ENCODE data around the gene SLN. TPM values are rescaled to one million over a fixed set of nuclear protein-coding genes. Genes with fewer than 3 reads are reported as not detected.

The SLN gene
- total RNA-seq, 1 experiment from 2014 or later: not detected

- Histone ChIP-seq H3K4me3 (replicated peaks in 1 of 2; ENCODE audit: low read depth in 1 of 2, low read length in 2 of 2) (no peak overlapping the region), H3K27me3 (ENCODE audit: insufficient read depth, low read length) (no peaks in the 10 kb centered on the region), H4K20me1 (ENCODE audit: insufficient read depth) (no peaks in the 10 kb centered on the region), H2AFZ (ENCODE audit: low read depth, low read length, poor library complexity, severe bottlenecking) (no peak overlapping the region), H3K79me2 (ENCODE audit: insufficient read depth, low read length) (no peaks in the 10 kb centered on the region), H3K9ac (ENCODE audit: low read length) (no peak overlapping the region), H3K36me3 (ENCODE audit: control insufficient read depth in 1 of 2, insufficient read depth in 2 of 2, low read length in 2 of 2) (no peaks in the 10 kb centered on the region), H3K4me2 (ENCODE audit: low read length) (no peak overlapping the region), H3K4me1 (ENCODE audit: control insufficient read depth in 1 of 2, insufficient read depth in 2 of 2, low read length in 2 of 2) (0 out of 4 replicates have a peak, but pooled peaks cover 0 to 4% of the 10 kb centered on the region in 2 experiments), H3K9me3 (ENCODE audit: control insufficient read depth in 1 of 2, insufficient read depth in 1 of 2, low read depth in 1 of 2, low read length in 2 of 2) (no peaks in the 10 kb centered on the region), H3K9me2 (ENCODE audit: insufficient read depth) (no peaks in the 10 kb centered on the region), H3K27ac (ENCODE audit: low read depth, low read length) (no peak overlapping the region)
- RAD21 ChIA-PET (ENCODE audit: low non-redundant PET in 1 of 2, low total read pairs in 2 of 2, uncharacterized antibody in 2 of 2, unreplicated experiment in 2 of 2): no interaction called here
- DNase-seq (ENCODE audit: low read depth, low spot score) (no peak), ATAC-seq (peak; percentile 46; the same call in 1 of the 2 replicates)
- intact Hi-C loops (cut with micrococcal nuclease): no loop called here
- BruUV-seq (replicated peaks): no TSS peak
- CTCF ChIA-PET: no interaction called here
- TF ChIP-seq POLR2A (IDR thresholded peaks at IDR 0.05; ENCODE audit: borderline replicate concordance, extremely low read depth, insufficient read depth, insufficient read length) (no peak), RAD21 (IDR thresholded peaks at IDR 0.05; ENCODE audit: low read depth) (no peak), TCF7L2 (IDR thresholded peaks at IDR 0.05; ENCODE audit: borderline replicate concordance, extremely low read depth, insufficient read depth, insufficient read length) (no peak), MAX (IDR thresholded peaks at IDR 0.05) (no peak), SRF (IDR thresholded peaks at IDR 0.05; ENCODE audit: low read depth) (no peak), SIN3A (IDR thresholded peaks at IDR 0.05; ENCODE audit: low read depth) (no peak), YY1 (IDR thresholded peaks at IDR 0.05; ENCODE audit: extremely low read depth, insufficient replicate concordance, low read depth, low read length) (no peak), SP1 (IDR thresholded peaks at IDR 0.05; ENCODE audit: low read depth) (no peak), EZH2 (IDR thresholded peaks at IDR 0.05) (no peak)
- TF ChIP-seq, protein P1, sequence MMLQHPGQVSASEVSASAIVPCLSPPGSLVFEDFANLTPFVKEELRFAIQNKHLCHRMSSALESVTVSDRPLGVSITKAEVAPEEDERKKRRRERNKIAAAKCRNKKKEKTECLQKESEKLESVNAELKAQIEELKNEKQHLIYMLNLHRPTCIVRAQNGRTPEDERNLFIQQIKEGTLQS (IDR thresholded peaks at IDR 0.05): no peak
- POLR2A ChIA-PET: no interaction called here
Measured at GRCh38 chr11:107669191-107669740, 42.6 kb downstream of the SLN start.

Data from HCT116 (cell line).